Keratinocyte (primary cell): ENCODE results near the gene CPEB1. TPM values are rescaled to one million over a fixed set of nuclear protein-coding genes. Genes with fewer than 3 reads are reported as not detected.

Source experiments
- DNase-seq: peaks from one replicate; pipeline ENCODE4 v3.0.0-alpha.2; 2011; ENCODE audit warnings: low read depth, missing footprints, low spot score
- FAIRE-seq: peaks from 2 replicates; lab custom pipeline; 2011; peaks lifted over from hg19 to GRCh38; lab: Jason Lieb, UNC
- H2AFZ ChIP-seq: 2 replicates; pipeline ENCODE4 v1.6.0; 2012; ENCODE audit warnings: low read length, control low read depth, inconsistent platforms; ENCODE audit not compliant: control insufficient read depth
- H3K27ac ChIP-seq: 2 replicates; pipeline ENCODE4 v1.5.1; 2011; ENCODE audit warnings: low read length; ENCODE audit not compliant: control insufficient read depth, insufficient read depth
- H3K27me3 ChIP-seq: 3 replicates; pipeline ENCODE4 v1.6.0; 2011; ENCODE audit warnings: low read length; ENCODE audit not compliant: control insufficient read depth, insufficient read depth; ENCODE audit errors: extremely low read depth
- H3K36me3 ChIP-seq, 2 experiments: 2 replicates in 1 of 2; 3 replicates in 1 of 2; pipeline ENCODE4 v1.5.1; 2011; ENCODE audit warnings: low read length in 2 of 2, mild to moderate bottlenecking in 1 of 2; ENCODE audit not compliant: control insufficient read depth in 2 of 2, insufficient read depth in 2 of 2; ENCODE audit errors: extremely low read depth in 1 of 2
- H3K4me1 ChIP-seq: 3 replicates; pipeline ENCODE4 v1.5.1; 2011; ENCODE audit warnings: low read length; ENCODE audit not compliant: control insufficient read depth, insufficient read depth; ENCODE audit errors: extremely low read depth
- H3K4me2 ChIP-seq: 3 replicates; pipeline ENCODE4 v1.6.0; 2011; ENCODE audit warnings: low read depth, low read length; ENCODE audit not compliant: control insufficient read depth, insufficient read depth; ENCODE audit errors: extremely low read depth
- H3K4me3 ChIP-seq, 3 experiments: fragments of 200-600 bp in 1 of 3; sonication (generic) in 1 of 3; 2 replicates in 2 of 3; 3 replicates in 1 of 3; pipeline ENCODE4 v1.5.1; 2011 to 2016; ENCODE audit warnings: low read length in 3 of 3, mild to moderate bottlenecking in 3 of 3, control low read depth in 2 of 3, inconsistent platforms in 1 of 3, low read depth in 1 of 3, mixed read lengths in 1 of 3, mixed run types in 1 of 3, moderate library complexity in 1 of 3; ENCODE audit not compliant: control insufficient read depth in 2 of 3, insufficient read depth in 2 of 3; ENCODE audit errors: extremely low read depth in 1 of 3
- H3K79me2 ChIP-seq: 2 replicates; pipeline ENCODE4 v1.6.0; 2012; ENCODE audit warnings: low read length; ENCODE audit not compliant: control insufficient read depth, insufficient read depth
- H3K9ac ChIP-seq: 3 replicates; pipeline ENCODE4 v1.6.0; 2011; ENCODE audit warnings: low read length; ENCODE audit not compliant: control insufficient read depth, insufficient read depth; ENCODE audit errors: extremely low read depth
- H3K9me1 ChIP-seq: 3 replicates; pipeline ENCODE4 v1.6.0; 2011; ENCODE audit warnings: low read length; ENCODE audit not compliant: control insufficient read depth, insufficient read depth; ENCODE audit errors: extremely low read depth
- H3K9me3 ChIP-seq: 2 replicates; pipeline ENCODE4 v1.5.1; 2012; ENCODE audit warnings: low read depth, low read length; ENCODE audit not compliant: control insufficient read depth
- H4K20me1 ChIP-seq: 3 replicates; pipeline ENCODE4 v1.6.0; 2011; ENCODE audit warnings: low read length; ENCODE audit not compliant: control insufficient read depth, insufficient read depth; ENCODE audit errors: extremely low read depth
- EZH2 ChIP-seq: IDR thresholded peaks from one replicate; pipeline ENCODE4 v1.6.1; 2012; ENCODE audit warnings: inconsistent platforms, mild to moderate bottlenecking, low read length, moderate library complexity
- dilution Hi-C: fragments of 300-500 bp; cut with MboI; formaldehyde crosslinking; loops from one replicate; pipeline ENCODE4 v1.7.0; 2020; ENCODE audit warnings: low sequenced_read_pairs; ENCODE audit not compliant: extremely low pct_ligation_motif_present
- polyA plus RNA-seq, 5 experiments: library from polyadenylated mRNA; depleted of rRNA in 3 of 5; stranded (reverse) in 3 of 5; stranded (forward) in 1 of 5; unstranded in 1 of 5; fragments of >200 nt; gene quantifications; 1 replicate in 1 of 5; 2 replicates in 3 of 5; 3 replicates in 1 of 5; pipeline versions ENCODE4 v1.2.1 to v1.2.3, GENCODE V29; 2011 to 2012; ENCODE audit warnings: missing spikeins in 2 of 5, low read depth in 1 of 5, low replicate concordance in 1 of 5
- TF ChIP-seq, protein P1 (sequence below), 3 experiments: IDR thresholded peaks in 1 of 3; conservative IDR thresholded peaks in 1 of 3; optimal IDR thresholded peaks in 1 of 3; 2 replicates in 2 of 3; 3 replicates in 1 of 3; pipeline versions ENCODE3 to v1.5.1; 2011; ENCODE audit warnings: low read length in 3 of 3, mild to moderate bottlenecking in 3 of 3, moderate library complexity in 2 of 3, control low read depth in 1 of 3, inconsistent platforms in 1 of 3; ENCODE audit not compliant: insufficient read depth in 2 of 3; ENCODE audit errors: extremely low read depth in 1 of 3

CPEB1 gene
- polyA plus RNA-seq, 1 donor (not counting 4 experiments of a cell fraction or from before 2014, with no cell fraction given), result 0.16 TPM

DNA sequence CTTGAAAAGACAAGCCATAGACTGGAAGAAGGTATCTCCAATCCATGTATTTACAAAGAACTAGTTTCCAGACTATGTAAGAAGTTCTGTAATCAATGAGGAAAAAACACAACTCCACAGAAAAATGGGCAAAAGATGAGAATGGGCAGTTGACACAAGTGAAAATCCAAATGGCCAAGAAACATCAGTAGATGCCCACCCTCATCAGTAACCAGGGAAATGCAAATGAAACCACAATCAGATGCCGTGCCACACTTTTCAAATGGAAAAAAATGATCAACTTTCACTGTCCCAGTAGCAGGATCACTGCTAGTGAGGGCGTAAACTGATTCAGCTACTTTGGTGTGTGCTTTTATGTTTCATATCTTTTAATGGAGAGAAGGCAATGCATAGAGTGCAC lies 4.5 kb upstream of the CPEB1 start:
- H3K4me2 ChIP-seq, result no peak overlapping the region
- peaks cover 2% of the 10 kb centered on the region for H3K4me1 ChIP-seq
- dilution Hi-C loops, result no loop called here
- DNase-seq, result no peak
- TF ChIP-seq EZH2, result no peak
- TF ChIP-seq, protein P1, sequence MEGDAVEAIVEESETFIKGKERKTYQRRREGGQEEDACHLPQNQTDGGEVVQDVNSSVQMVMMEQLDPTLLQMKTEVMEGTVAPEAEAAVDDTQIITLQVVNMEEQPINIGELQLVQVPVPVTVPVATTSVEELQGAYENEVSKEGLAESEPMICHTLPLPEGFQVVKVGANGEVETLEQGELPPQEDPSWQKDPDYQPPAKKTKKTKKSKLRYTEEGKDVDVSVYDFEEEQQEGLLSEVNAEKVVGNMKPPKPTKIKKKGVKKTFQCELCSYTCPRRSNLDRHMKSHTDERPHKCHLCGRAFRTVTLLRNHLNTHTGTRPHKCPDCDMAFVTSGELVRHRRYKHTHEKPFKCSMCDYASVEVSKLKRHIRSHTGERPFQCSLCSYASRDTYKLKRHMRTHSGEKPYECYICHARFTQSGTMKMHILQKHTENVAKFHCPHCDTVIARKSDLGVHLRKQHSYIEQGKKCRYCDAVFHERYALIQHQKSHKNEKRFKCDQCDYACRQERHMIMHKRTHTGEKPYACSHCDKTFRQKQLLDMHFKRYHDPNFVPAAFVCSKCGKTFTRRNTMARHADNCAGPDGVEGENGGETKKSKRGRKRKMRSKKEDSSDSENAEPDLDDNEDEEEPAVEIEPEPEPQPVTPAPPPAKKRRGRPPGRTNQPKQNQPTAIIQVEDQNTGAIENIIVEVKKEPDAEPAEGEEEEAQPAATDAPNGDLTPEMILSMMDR (optimal IDR thresholded peaks at IDR 0.05 in 1 of 3, IDR thresholded peaks at IDR 0.05 in 1 of 3, conservative IDR thresholded peaks at IDR 0.05 in 1 of 3; ENCODE audit: extremely low read depth in 1 of 3, insufficient read depth in 2 of 3, low read length in 3 of 3), result no peak
- H3K27me3 ChIP-seq, result peaks cover 32% of the 10 kb centered on the region
- H3K27ac ChIP-seq, result no peak overlapping the region
- peaks cover 3% of the 10 kb centered on the region for H4K20me1 ChIP-seq
- FAIRE-seq, result no peak
- H3K9ac ChIP-seq, result no peak overlapping the region
- H3K79me2 ChIP-seq, result no peaks in the 10 kb centered on the region
- H3K9me1 ChIP-seq, result no peaks in the 10 kb centered on the region
- H3K9me3 ChIP-seq, result no peaks in the 10 kb centered on the region
- no peak overlapping the region for H2AFZ ChIP-seq
- no peak overlapping the region for H3K4me3 ChIP-seq
- H3K36me3 ChIP-seq, result no peaks in the 10 kb centered on the region

DNA sequence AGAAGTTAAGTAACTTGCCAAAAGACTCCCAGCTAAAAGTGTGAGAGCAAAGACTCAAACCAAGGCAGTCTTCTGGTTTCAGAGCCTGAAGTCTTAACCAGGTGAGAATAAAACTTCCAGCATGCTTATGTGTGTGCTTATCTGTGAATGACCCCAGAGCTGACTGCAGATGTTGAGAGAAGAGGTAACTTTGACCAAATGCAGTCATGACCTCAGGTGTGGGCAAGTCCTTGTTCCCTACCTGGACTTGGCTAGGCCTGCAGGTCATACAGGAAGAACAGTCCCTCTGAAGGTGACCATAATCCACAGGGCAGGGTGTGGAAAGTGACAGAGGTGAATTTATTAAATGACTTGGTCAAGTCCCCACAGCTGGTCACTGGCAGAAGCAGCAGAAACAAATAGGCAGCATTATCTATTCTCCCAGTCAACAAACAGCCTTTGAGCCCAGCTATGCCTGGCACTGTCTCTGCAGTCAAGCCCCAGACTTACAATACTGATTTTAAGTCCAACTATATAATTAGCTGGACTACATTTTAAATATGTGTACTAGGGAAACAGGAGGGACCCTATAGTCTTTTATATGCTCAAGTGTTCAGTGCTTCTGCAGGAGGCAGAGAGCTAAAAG lies 3.0 kb upstream of the CPEB1 start:
- H3K27me3 ChIP-seq, result peaks cover 45% of the 10 kb centered on the region
- no peak for FAIRE-seq
- dilution Hi-C loops, result no loop called here

More for the DNA sequence above, 3.0 kb upstream of the CPEB1 start:
- Histone ChIP-seq H3K27ac (no peak overlapping the region), H3K79me2 (no peaks in the 10 kb centered on the region), H3K36me3 (no peaks in the 10 kb centered on the region), H3K4me3 (no peak overlapping the region), H3K9ac (no peak overlapping the region), H3K9me3 (no peaks in the 10 kb centered on the region), H4K20me1 (peaks cover 3% of the 10 kb centered on the region), H3K4me2 (no peak overlapping the region), H3K9me1 (no peaks in the 10 kb centered on the region), H3K4me1 (peaks cover 2% of the 10 kb centered on the region), H2AFZ (no peak overlapping the region)
- TF ChIP-seq EZH2, result no peak
- DNase-seq, result no peak
